Motor neuron (in vitro differentiated cells): ENCODE results near the gene HS3ST5. TPM values are rescaled to one million over a fixed set of nuclear protein-coding genes. Genes with fewer than 3 reads are reported as not detected.

ENCODE experiments used
- ATAC-seq, 8 experiments: fragments of 200-7000 bp; cut with Tn5 transposase; replicated peaks in 6 of 8; 2 replicates each; pipeline ENCODE4 v1.8.0; 2021; ENCODE audit warnings: mild to moderate bottlenecking in 8 of 8, moderate library complexity in 8 of 8
- H3K27ac ChIP-seq, 2 donors: fragments of 250-450 bp; sonication (Bioruptor Pico); 2 replicates each; pipeline ENCODE4 v1.9.0; 2021; ENCODE audit warnings: antibody characterized with exemption in 2 of 2, mild to moderate bottlenecking in 2 of 2, moderate library complexity in 1 of 2
- H3K4me1 ChIP-seq, 2 donors: fragments of 250-450 bp; sonication (Bioruptor Pico); replicated peaks in 1 of 2; 2 replicates each; pipeline ENCODE4 v1.6.1; 2021; ENCODE audit warnings: antibody characterized with exemption in 2 of 2, mild to moderate bottlenecking in 2 of 2, moderate library complexity in 1 of 2
- H3K4me3 ChIP-seq, 5 donors: fragments of 250-450 bp; sonication (Bioruptor Pico); 2 replicates each; pipeline ENCODE4 v1.9.0; 2021; ENCODE audit warnings: antibody characterized with exemption in 5 of 5, mild to moderate bottlenecking in 5 of 5, moderate library complexity in 4 of 5
- WGBS, 10 experiments: fragments of 450-650 bp; shearing (Covaris generic); methylation state at CpG; one replicate each; pipeline ENCODE4 v1.0.0; 2022; 5-methylcytosine and 5-hydroxymethylcytosine counted together
- in situ Hi-C, 9 experiments: fragments of 400-800 bp; cut with MboI; loops; one replicate each; pipeline ENCODE4 v1.15.0; 2021; ENCODE audit warnings: low sequenced_read_pairs in 9 of 9, low pct_unique_long_range_greater_than_20kb in 2 of 9; ENCODE audit not compliant: unreplicated experiment in 9 of 9
- total RNA-seq, 8 experiments: library from RNA; unstranded; fragments of 300-600 nt; gene quantifications; 2 replicates each; pipeline versions ENCODE4 v1.2.3 to v1.2.4, GENCODE V29; 2022

Gene HS3ST5
- total RNA-seq, 8 experiments from 2014 or later, result 1.4 to 7.1 (median 2.3) TPM

DNA sequence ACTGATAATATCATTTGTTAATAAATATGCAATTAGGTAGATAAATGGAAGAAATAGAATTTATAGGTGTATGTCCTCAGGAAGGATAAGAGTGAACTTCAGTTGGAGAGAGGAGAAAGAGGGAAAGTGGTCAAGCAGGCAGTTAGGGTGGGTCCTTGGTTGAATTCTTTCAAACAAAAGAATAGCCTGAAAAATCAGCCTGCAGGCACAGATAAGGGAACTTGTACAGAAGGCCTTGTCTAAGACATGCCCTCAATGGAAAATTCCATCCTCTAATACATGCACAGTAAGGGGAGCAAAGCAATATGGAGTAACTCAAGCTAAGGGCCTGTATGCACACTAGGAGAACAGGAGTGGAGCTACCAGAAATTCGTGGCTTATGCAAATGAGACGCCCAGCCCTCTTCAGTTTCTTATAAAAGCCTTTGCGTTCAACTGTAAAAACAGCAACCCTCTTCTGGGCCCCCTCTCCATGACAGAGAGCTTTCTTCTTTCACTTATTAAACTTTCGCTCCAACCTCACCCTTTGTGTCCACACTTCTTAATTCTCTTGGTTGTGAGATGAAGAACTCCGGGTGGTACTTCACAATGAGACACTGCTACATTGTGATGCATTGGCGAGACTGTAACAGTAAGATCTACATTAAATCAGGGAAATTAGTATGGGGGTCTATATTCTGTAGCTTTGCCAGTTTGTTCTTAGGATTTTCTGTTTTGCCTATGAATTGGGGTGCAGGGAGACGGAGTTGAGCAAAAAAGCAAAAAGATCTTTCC is 147.0 kb downstream of the HS3ST5 start:
- Histone ChIP-seq H3K4me3 (no peak overlapping the region), H3K27ac (no peak overlapping the region), H3K4me1 (peaks cover 0 to 7% of the 10 kb centered on the region in 2 donors)
- in situ Hi-C loops, result no loop called here
- ATAC-seq, result peak in 1 of 8 experiments; percentile 19
- 22 to 79% (median 67%) methylated on average over 3 to 7 of the region's 7 CpGs for WGBS, 10 experiments

DNA sequence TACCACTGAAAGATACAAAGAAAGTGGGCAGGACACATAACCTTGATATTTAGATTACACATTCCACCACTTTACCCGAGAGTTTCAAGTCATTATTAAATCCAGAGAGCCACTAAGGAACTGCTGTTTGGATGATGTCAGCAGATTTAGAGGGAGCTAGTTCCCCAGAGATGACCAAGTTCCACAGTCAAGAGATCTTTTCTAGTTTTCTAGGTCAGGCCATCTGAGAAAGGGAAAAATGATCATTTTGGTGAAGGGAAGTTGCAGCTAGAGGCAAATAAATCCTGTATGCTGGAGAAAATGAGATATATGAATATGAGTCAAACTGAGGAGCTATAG is 147.8 kb downstream of the HS3ST5 start:
- Histone ChIP-seq H3K4me3 (no peak overlapping the region), H3K27ac (no peak overlapping the region), H3K4me1 (peaks cover 0 to 7% of the 10 kb centered on the region in 2 donors)
- 0 to 86% (median 59%) methylated on average over 1 of the region's 1 CpG; no CpG with 5 or more reads in 4 of the 10 experiments for WGBS, 10 experiments
- ATAC-seq, result peak in 4 of 8 experiments; percentile 13 to 37 (median 22)
- in situ Hi-C loops, result no loop called here

DNA sequence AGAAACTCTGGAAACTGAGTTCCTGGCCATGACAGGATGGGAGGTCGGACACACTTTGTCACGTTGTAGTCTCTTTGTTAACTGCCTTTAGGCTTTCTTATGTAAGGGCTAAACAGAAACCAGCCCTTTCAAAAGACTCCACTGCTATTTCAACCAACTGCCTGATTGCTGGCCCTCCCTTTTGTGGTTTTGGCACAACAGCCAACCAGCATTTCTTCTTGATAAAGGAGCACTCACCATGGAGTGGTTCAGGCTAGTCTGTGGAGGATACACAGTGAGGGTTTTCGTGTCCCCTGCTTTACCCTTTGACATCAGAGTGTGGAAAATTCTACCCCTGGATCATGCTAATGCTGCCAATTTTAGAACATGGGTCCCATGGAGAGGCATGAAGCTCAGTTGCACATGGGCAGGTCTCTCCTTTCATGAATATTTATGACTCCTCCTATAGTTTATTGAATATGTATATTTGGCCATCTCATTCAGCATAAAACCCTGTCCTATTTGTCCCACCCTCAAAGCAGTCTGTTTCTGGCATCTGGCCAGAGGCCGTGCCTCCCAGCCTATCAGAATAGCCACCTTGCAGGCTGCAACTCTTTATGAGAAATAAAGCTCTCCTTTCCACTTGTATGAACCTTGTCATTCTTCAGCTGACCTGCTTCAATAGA is 148.3 kb downstream of the HS3ST5 start:
- Histone ChIP-seq H3K4me3 (no peak overlapping the region), H3K27ac (no peak overlapping the region), H3K4me1 (peaks cover 0 to 7% of the 10 kb centered on the region in 2 donors)
- WGBS, 10 experiments, result 0 to 100% (median 53%) methylated on average over 1 to 3 of the region's 4 CpGs; no CpG with 5 or more reads in 2 of the 10 experiments
- ATAC-seq, result peak in 5 of 8 experiments; percentile 26 to 95 (median 91)
- in situ Hi-C loops, result no loop called here

DNA sequence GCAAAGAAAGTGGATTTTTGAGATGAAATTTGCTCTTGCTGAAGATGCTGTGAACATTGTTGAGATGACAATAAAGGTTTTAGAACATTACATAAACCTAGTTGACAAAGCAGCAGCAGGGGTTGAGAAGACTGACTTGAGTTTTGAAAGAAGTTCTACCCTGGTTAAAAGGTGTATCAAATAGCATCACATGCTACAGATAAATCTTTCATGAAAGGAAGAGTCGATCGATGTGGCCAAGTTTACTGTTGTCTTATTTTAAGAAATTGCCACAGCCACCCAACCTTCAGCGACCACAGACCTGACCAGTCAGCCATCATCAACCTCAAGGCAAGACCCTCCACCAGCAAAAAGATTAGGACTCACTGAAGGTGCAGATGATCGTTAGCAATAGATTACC is 155.3 kb downstream of the HS3ST5 start:
- ATAC-seq, result no peak
- WGBS, 10 experiments, result 43 to 95% (median 90%) methylated on average over 1 to 4 of the region's 4 CpGs; no CpG with 5 or more reads in 3 of the 10 experiments
- no peaks in the 10 kb centered on the region for H3K4me1 ChIP-seq
- no peak overlapping the region for H3K27ac ChIP-seq
- in situ Hi-C loops, result no loop called here
- no peak overlapping the region for H3K4me3 ChIP-seq

DNA sequence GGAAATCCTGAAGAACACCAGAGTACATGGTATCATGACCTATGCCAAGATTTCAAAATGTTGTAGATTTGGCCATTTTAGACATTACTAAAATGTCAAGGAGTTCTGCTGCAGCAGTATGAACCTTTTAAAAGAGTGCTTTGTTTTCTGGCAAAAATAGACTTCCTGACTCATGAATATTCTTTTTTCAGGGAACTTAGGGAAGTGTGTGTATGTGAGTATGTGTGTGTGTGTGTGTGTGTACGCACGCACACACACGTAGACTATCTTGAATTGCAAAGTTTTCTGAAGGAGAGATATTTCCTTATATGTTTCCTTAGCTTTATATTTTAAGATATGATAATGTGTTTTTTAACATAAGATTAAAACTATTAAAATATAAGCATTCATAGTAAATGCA is 161.2 kb downstream of the HS3ST5 start:
- Histone ChIP-seq H3K4me3 (no peak overlapping the region), H3K4me1 (no peaks in the 10 kb centered on the region), H3K27ac (no peak overlapping the region)
- peak in 3 of 8 experiments; percentile 26 to 93 (median 42) for ATAC-seq
- 0 to 100% (median 71%) methylated on average over 1 to 3 of the region's 3 CpGs; no CpG with 5 or more reads in 2 of the 10 experiments for WGBS, 10 experiments
- in situ Hi-C loops, result no loop called here

DNA sequence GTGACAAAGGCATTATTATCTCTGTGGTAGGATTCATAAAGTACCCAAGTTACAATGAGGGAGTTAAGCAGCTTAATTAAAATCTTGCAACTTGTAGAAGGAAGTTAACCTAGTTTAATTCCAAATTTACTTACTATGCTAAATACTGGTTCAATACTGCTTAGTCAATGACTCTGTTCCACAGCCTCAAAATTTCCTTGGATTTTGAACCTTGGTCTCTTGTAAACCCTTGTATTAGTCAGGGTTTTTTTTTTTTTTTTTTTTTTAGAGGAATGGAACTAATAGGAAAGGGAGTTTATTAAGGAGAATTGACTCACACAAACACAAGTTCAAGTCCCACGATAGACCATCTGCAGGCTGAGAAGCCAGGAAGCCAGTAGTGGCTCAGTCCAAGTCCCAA is 163.4 kb downstream of the HS3ST5 start:
- WGBS, 10 experiments, result 40 to 88% (median 62%) methylated on average over 1 of the region's 1 CpG; no CpG with 5 or more reads in 4 of the 10 experiments
- Histone ChIP-seq H3K27ac (no peak overlapping the region), H3K4me1 (no peaks in the 10 kb centered on the region), H3K4me3 (no peak overlapping the region)
- ATAC-seq, result no peak
- in situ Hi-C loops, result no loop called here

DNA sequence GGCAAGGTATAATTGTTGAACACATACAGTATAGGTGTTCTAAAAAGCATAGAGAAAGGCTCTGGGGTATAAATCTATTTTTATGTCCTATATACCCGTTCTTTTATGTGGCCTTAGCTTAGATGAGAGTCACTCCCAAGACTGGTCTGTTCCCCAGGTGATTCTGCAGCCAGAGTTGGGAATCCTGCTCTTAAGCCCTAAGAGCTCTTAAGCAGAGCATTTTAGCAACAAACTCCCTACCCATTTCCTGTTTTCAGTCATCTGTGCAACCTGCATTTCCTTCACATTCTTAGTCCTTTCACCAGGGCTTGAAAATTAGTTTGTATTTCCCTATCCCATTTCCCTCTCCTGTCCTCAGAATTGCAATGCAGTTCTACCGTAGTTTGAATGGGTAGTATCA is 166.1 kb downstream of the HS3ST5 start:
- no peak overlapping the region for H3K4me3 ChIP-seq
- H3K4me1 ChIP-seq, result no peaks in the 10 kb centered on the region
- WGBS, 10 experiments, result 20 to 100% (median 71%) methylated on average over 1 to 2 of the region's 2 CpGs; no CpG with 5 or more reads in 3 of the 10 experiments
- in situ Hi-C loops, result no loop called here
- H3K27ac ChIP-seq, result no peak overlapping the region
- ATAC-seq, result no peak

DNA sequence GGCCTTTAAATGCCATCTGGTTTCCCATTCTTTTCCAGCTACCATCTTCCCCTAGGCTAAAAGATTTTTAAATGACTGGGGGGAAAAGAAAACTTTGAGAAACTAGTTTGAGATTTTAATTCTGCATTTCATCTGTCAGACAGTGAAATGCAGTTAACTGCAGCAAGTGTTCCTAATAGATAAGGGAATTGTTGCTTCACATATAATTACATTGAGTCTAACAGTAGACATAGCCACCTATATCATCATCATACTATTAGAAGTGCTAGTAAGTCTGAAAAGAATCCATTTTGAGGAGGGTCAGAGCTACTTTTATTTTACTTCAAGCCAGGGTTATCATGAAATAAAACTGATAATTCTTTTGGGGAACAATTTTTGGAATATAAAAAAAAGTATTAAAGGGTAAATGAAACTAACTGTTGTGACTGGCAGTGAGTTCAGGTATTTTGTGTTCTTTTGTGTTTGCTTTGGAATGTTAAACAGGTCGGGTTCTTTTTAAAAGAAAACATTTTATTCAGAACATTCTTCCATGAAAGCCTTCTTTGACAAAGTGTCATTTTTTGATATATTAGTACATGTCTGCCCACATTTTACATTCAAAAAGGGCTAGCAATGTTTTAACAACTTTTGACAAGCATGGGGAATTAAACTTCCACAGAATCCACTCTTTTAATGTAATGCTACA is 170.1 kb downstream of the HS3ST5 start:
- WGBS, 10 experiments, result 0 to 100% (median 27%) methylated on average over 1 of the region's 1 CpG; no CpG with 5 or more reads in 2 of the 10 experiments
- peaks cover 0 to 15% of the 10 kb centered on the region in 2 donors for H3K4me1 ChIP-seq
- in situ Hi-C loops, result no loop called here
- no peak overlapping the region for H3K4me3 ChIP-seq
- no peak for ATAC-seq
- no peak overlapping the region for H3K27ac ChIP-seq

DNA sequence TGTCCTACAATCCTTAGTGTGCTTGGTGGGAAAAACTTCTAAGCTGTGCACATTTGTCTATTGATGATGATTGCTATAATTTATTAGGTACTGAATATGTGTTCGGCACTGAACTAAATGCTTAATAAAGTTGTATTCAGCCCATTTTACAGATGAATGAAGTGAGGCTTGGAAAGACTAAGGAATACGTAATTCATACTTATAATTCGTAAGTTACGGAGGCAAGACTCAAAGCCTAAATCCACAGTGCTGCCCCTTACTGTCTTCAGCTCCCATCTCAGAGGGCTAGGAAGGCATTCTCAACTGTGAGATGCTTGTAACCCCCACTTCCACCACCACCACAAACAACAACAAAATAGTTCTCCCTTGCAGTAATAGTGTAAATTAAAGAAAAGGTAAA is 171.3 kb downstream of the HS3ST5 start:
- ATAC-seq, result no peak
- 57 to 100% (median 94%) methylated on average over 1 to 4 of the region's 4 CpGs; no CpG with 5 or more reads in 1 of the 10 experiments for WGBS, 10 experiments
- H3K4me1 ChIP-seq, result peaks cover 0 to 15% of the 10 kb centered on the region in 2 donors
- in situ Hi-C loops, result no loop called here
- no peak overlapping the region for H3K27ac ChIP-seq
- H3K4me3 ChIP-seq, result no peak overlapping the region

DNA sequence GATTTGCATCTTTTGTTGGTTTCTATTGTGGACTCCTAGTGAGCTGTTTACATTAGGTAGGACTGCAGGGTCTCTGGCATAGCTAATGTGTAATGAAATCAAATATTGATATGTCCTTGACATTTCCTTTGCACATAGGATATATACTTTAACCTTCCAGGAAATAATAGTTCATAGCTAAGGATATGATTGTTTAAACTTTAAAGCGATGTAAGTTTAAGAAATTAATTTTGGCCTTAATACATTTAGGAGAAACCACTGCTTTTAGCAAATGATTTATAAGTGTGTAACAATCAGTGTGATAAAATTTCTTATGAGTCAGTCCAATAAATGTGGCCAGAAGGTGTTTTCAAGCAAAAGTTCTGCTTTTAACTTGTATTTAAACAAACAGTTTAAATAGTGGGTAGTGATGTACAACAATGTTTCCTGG is 171.8 kb downstream of the HS3ST5 start:
- Histone ChIP-seq H3K4me3 (no peak overlapping the region), H3K27ac (no peak overlapping the region), H3K4me1 (peaks cover 0 to 15% of the 10 kb centered on the region in 2 donors)
- no peak for ATAC-seq
- in situ Hi-C loops, result no loop called here
- WGBS, 10 experiments, result 67 to 100% (median 90%) methylated on average over 1 of the region's 1 CpG; no CpG with 5 or more reads in 4 of the 10 experiments

DNA sequence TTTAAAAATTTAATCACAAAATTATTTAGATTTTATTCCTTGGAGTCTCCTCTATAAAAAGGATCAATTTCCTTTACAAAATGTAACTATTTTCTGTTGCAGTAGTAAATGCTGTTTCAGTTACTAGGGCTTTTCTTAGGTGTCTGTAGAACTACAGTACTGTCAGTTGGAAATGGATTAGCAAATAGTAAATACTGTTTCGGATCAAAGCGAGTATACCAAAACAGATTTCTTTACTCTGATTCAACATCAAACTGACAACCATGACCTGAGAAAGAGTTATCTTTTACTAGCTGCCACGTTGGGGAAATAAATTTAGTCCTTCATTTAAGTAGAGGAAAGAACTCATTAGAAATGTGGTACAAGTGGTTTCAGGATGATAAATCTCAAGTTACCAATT is 172.5 kb downstream of the HS3ST5 start:
- peaks cover 0 to 15% of the 10 kb centered on the region in 2 donors for H3K4me1 ChIP-seq
- 0 to 75% (median 58%) methylated on average over 1 to 3 of the region's 3 CpGs; no CpG with 5 or more reads in 1 of the 10 experiments for WGBS, 10 experiments
- H3K4me3 ChIP-seq, result no peak overlapping the region
- H3K27ac ChIP-seq, result no peak overlapping the region
- no peak for ATAC-seq
- in situ Hi-C loops, result no loop called here

DNA sequence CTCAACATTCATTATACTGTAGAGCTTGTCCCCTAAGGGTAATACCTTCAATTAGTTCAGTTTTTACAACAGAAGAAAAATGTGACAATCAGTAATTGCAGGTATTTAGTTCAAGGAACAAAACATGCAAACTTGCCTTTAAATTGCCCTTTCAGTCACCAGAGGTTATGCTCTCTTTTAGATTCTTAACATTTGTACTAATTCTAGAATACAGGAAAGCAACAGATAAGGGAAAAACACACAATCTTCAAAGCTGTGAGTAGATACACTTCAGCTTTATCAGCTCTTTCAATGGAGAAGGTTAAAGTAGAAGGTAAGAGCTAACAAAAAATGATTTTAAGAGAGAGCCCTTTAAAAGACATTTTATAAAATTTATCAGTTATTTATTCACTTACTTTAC is 173.1 kb downstream of the HS3ST5 start:
- peaks cover 0 to 21% of the 10 kb centered on the region in 2 donors for H3K4me1 ChIP-seq
- in situ Hi-C loops, result no loop called here
- no peak for ATAC-seq
- no peak overlapping the region for H3K27ac ChIP-seq
- no peak overlapping the region for H3K4me3 ChIP-seq
